ENCODE data around the gene KRTAP10-10. TPM values are rescaled to one million over a fixed set of nuclear protein-coding genes. Genes with fewer than 3 reads are reported as not detected.

Gene KRTAP10-10
- total RNA-seq, 4 donors from 2014 or later, result not detected

DNA sequence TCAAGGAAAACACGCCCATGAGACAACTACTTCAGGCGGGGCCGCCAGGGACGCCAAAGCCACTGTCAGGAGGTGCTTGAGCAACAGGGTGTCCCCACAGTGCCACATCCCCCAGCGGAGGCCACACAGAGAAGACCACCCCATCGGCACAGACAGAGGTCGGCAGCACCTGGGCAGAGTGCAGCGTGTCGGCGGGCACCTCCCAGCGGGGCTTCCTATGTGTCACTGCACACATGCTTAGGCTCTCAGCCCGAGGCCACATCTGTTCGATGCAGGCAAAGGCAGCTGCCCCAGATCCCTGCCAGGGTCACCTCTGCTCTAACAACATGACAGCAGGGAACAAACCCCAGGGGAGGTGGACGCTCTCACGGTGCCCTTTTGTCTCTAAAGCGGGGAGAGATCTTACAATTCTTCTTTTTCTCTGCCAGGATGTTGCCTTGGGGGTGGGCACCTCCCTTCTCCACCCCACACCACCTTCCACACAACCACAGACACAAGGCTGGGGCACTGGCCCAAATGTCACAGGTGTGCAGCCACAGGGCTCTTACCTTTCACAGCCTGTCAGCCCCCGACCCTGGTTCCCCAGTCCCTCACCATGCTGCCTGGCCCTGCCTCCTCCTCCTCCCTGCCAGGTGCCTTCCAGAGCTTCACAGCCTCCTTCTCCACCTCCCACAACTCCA, 21.1 kb upstream of the KRTAP10-10 start:
- intact Hi-C loops (cut with DNase I; ENCODE audit: low total_unique reads) (no loop called here), in situ Hi-C loops (cut with MboI; ENCODE audit: low sequenced_read_pairs in 4 of 4) (no loop called here)
- Histone ChIP-seq H3K36me3 (no peaks in the 10 kb centered on the region), H3K9me3 (no peaks in the 10 kb centered on the region), H3K27ac (no peak overlapping the region), H3K27me3 (peaks cover 5 to 11% (median 5%) of the 10 kb centered on the region in 3 donors), H3K4me1 (no peaks in the 10 kb centered on the region), H3K4me3 (no peak overlapping the region)
- ATAC-seq (no peak), DNase-seq (no peak)
- TF ChIP-seq, protein P1, sequence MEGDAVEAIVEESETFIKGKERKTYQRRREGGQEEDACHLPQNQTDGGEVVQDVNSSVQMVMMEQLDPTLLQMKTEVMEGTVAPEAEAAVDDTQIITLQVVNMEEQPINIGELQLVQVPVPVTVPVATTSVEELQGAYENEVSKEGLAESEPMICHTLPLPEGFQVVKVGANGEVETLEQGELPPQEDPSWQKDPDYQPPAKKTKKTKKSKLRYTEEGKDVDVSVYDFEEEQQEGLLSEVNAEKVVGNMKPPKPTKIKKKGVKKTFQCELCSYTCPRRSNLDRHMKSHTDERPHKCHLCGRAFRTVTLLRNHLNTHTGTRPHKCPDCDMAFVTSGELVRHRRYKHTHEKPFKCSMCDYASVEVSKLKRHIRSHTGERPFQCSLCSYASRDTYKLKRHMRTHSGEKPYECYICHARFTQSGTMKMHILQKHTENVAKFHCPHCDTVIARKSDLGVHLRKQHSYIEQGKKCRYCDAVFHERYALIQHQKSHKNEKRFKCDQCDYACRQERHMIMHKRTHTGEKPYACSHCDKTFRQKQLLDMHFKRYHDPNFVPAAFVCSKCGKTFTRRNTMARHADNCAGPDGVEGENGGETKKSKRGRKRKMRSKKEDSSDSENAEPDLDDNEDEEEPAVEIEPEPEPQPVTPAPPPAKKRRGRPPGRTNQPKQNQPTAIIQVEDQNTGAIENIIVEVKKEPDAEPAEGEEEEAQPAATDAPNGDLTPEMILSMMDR (IDR thresholded peaks at IDR 0.05 in 4 of 5, conservative IDR thresholded peaks at IDR 0.05 in 1 of 5), result no peak
- TF ChIP-seq POLR2A (IDR thresholded peaks at IDR 0.05), result no peak

DNA sequence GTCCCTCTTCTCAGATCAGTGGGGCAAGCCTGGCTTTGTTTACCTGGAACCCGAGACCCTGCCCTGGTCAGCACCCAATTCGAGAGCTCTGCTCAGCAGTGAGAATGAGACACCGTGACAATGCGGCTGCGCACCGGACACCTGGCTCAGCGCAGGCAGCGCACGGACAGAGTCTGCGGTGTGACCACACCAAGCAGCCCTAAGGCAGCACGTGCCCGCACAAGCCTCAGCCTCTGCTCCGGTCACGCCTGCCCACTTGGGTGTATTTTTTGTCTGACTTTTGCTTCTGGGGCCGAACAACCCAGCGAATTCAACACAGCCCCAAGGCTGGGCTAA, 20.6 kb upstream of the KRTAP10-10 start:
- TF ChIP-seq POLR2A (IDR thresholded peaks at IDR 0.05), result no peak
- TF ChIP-seq, protein P1 (IDR thresholded peaks at IDR 0.05 in 4 of 5, conservative IDR thresholded peaks at IDR 0.05 in 1 of 5), result no peak
- in situ Hi-C loops (cut with MboI; ENCODE audit: low sequenced_read_pairs in 4 of 4) (no loop called here), intact Hi-C loops (cut with DNase I; ENCODE audit: low total_unique reads) (no loop called here)
- H3K36me3 ChIP-seq, result no peaks in the 10 kb centered on the region
- H3K4me1 ChIP-seq, result no peaks in the 10 kb centered on the region
- no peak overlapping the region for H3K27ac ChIP-seq
- DNase-seq (no peak), ATAC-seq (no peak)
- H3K4me3 ChIP-seq, result no peak overlapping the region
- no peaks in the 10 kb centered on the region for H3K9me3 ChIP-seq
- peaks cover 5 to 11% (median 5%) of the 10 kb centered on the region in 3 donors for H3K27me3 ChIP-seq

DNA sequence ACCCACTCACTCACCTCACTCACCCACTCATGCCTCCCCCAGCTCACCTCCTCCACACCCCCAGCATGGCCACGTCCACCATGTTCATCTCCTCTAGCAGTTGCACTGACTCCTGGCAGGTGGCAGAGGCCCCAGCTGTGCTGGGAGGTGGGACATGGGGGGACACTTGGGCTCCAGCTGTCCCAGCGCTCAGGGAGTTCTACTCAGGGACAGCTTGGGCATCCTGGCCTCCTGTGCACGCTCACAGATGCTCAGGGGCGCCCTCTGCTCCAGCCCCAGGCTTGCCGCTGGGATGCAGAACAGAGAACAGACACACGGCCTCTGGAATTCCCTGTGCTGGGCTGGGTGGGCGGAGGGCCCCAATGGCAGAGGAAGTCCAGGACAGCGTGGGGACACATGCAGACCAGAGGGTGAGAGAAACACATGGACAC, 20.1 kb upstream of the KRTAP10-10 start:
- Histone ChIP-seq H3K27me3 (peaks cover 4 to 11% (median 5%) of the 10 kb centered on the region in 3 donors), H3K36me3 (no peaks in the 10 kb centered on the region), H3K4me3 (no peak overlapping the region), H3K4me1 (no peaks in the 10 kb centered on the region), H3K27ac (no peak overlapping the region), H3K9me3 (no peaks in the 10 kb centered on the region)
- intact Hi-C loops (cut with DNase I; ENCODE audit: low total_unique reads), result no loop called here
- no peak for DNase-seq
- ATAC-seq, result no peak
- in situ Hi-C loops (cut with MboI; ENCODE audit: low sequenced_read_pairs in 4 of 4), result no loop called here
- no peak for TF ChIP-seq POLR2A (IDR thresholded peaks at IDR 0.05)
- TF ChIP-seq, protein P1 (IDR thresholded peaks at IDR 0.05 in 4 of 5, conservative IDR thresholded peaks at IDR 0.05 in 1 of 5), result no peak

DNA sequence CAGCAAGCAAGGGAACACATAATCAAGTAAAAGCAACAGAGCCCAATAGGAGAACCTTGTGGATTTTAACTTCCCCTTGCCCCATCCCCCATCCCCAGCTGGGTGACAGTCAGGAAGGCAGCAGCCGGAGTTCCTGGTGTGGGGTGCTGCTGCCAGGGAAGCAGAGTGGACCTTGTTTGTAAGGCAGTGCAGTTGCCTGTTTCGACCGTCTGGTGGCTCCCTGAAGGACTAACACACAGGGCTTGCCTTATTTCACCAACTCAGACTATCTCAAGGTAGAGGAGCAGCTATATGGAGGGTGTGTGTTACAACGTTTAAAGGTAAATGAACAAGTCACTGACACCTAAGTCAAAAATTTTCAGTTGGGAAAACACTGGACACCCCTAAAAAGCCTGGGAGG, 18.7 kb upstream of the KRTAP10-10 start:
- Histone ChIP-seq H3K4me1 (no peaks in the 10 kb centered on the region), H3K27ac (no peak overlapping the region), H3K9me3 (no peaks in the 10 kb centered on the region), H3K36me3 (no peaks in the 10 kb centered on the region), H3K4me3 (no peak overlapping the region), H3K27me3 (peaks cover 2 to 5% (median 2%) of the 10 kb centered on the region in 3 donors)
- no peak for ATAC-seq
- in situ Hi-C loops (cut with MboI; ENCODE audit: low sequenced_read_pairs in 4 of 4), result no loop called here
- peak in 1 of 2 donors; percentile 31 for DNase-seq
- TF ChIP-seq POLR2A (IDR thresholded peaks at IDR 0.05), result no peak
- intact Hi-C loops (cut with DNase I; ENCODE audit: low total_unique reads), result no loop called here

DNA sequence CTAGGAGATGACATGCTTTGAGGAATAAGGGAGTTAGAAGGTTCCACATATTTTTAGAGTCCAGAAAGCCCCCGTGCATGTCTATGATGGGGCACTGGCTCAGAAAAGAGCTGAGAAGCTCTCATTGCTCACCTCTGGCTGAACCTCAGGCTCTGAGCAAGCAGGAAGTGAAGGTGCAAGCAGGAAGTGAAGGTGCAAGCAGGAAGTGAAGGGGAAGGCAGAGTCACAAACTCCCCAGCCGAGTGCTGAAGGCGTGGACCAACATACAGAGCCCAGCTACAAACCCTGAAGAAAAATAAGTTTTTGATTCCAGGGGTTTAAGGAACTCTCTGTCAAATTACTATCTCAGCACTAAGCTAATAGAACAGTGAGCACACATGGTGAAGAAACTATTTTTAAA, 18.2 kb upstream of the KRTAP10-10 start:
- no peak overlapping the region for H3K4me3 ChIP-seq
- H3K4me1 ChIP-seq, result no peaks in the 10 kb centered on the region
- no peak for ATAC-seq
- TF ChIP-seq, protein P1 (IDR thresholded peaks at IDR 0.05 in 4 of 5, conservative IDR thresholded peaks at IDR 0.05 in 1 of 5), result no peak
- no peak for TF ChIP-seq POLR2A (IDR thresholded peaks at IDR 0.05)
- peaks cover 2 to 5% (median 2%) of the 10 kb centered on the region in 3 donors for H3K27me3 ChIP-seq
- no peaks in the 10 kb centered on the region for H3K9me3 ChIP-seq
- no peak overlapping the region for H3K27ac ChIP-seq
- intact Hi-C loops (cut with DNase I; ENCODE audit: low total_unique reads) (no loop called here), in situ Hi-C loops (cut with MboI; ENCODE audit: low sequenced_read_pairs in 4 of 4) (no loop called here)
- no peak for DNase-seq
- H3K36me3 ChIP-seq, result no peaks in the 10 kb centered on the region
